WTC11 (cell line): ENCODE measurements around the gene LPCAT3. TPM values are rescaled to one million over a fixed set of nuclear protein-coding genes. Genes with fewer than 3 reads are reported as not detected.
"Not testable (repeated sequence)": the region's sequence is repeated elsewhere in the genome, so short reads cannot be mapped to it uniquely, and the experiment has no call there.

Experiments
- ATAC-seq: fragments of 200-7000 bp; cut with Tn5 transposase; 2 replicates; pipeline ENCODE4 v1.10.0; 2021; ENCODE audit warnings: mild to moderate bottlenecking, moderate library complexity
- CTCF ChIA-PET: fragments of 300-600 bp; sonication (Branson Sonifier 250); formaldehyde crosslinking; loops from one replicate; lab custom pipeline; 2021; ENCODE audit warnings: antibody characterized with exemption; lab: Charles Lee
- POLR2A ChIA-PET: fragments of 350-600 bp; sonication (Branson Sonifier 250); formaldehyde crosslinking; loops from one replicate; lab custom pipeline; 2021; ENCODE audit warnings: antibody characterized with exemption; lab: Charles Lee
- DNase-seq: peaks from one replicate; pipeline ENCODE4 v3.0.0; 2021; ENCODE audit warnings: low spot score
- H3K27ac Mint-ChIP-seq: 2 replicates; pipeline ENCODE4 v1.8.0; 2021; ENCODE audit warnings: mixed read lengths
- H3K27me3 Mint-ChIP-seq: 2 replicates; pipeline ENCODE4 v1.8.0; 2021; ENCODE audit warnings: low read depth, mild to moderate bottlenecking, moderate library complexity, mixed read lengths
- H3K36me3 Mint-ChIP-seq: 2 replicates; pipeline ENCODE4 v1.8.0; 2021; ENCODE audit warnings: mixed read lengths
- H3K4me1 Mint-ChIP-seq: 2 replicates; pipeline ENCODE4 v1.8.0; 2022; ENCODE audit warnings: mixed read lengths
- H3K4me3 Mint-ChIP-seq: 2 replicates; pipeline ENCODE4 v1.8.0; 2021; ENCODE audit warnings: mild to moderate bottlenecking, moderate library complexity, mixed read lengths
- H3K9me3 Mint-ChIP-seq: 2 replicates; pipeline ENCODE4 v1.8.0; 2021; ENCODE audit warnings: mixed read lengths
- AFF4 ChIP-seq: sonication (generic); formaldehyde crosslinking; IDR thresholded peaks from 2 replicates; pipeline ENCODE4 v1.8.1; 2023; ENCODE audit warnings: mild to moderate bottlenecking, missing genetic modification reagents, borderline replicate concordance
- EMX1 ChIP-seq: fragments of 250-450 bp; sonication (Bioruptor Pico); IDR thresholded peaks from 2 replicates; pipeline ENCODE4 v1.8.0; 2021; ENCODE audit warnings: mild to moderate bottlenecking
- FOXJ3 ChIP-seq: sonication (generic); formaldehyde crosslinking; IDR thresholded peaks from 2 replicates; pipeline ENCODE4 v1.9.0; 2021; ENCODE audit warnings: missing genetic modification reagents, mild to moderate bottlenecking, borderline replicate concordance
- JUN ChIP-seq: sonication (generic); formaldehyde crosslinking; IDR thresholded peaks from 2 replicates; pipeline ENCODE4 v1.8.0; 2023; ENCODE audit warnings: mild to moderate bottlenecking, missing genetic modification reagents
- STAT6 ChIP-seq: sonication (generic); formaldehyde crosslinking; conservative IDR thresholded peaks from 2 replicates; pipeline ENCODE4 v1.8.1; 2023; ENCODE audit warnings: mild to moderate bottlenecking, low read depth, missing genetic modification reagents, moderate library complexity
- TCF7 ChIP-seq: sonication (generic); formaldehyde crosslinking; IDR thresholded peaks from 2 replicates; pipeline ENCODE4 v1.8.0; 2022; ENCODE audit warnings: mild to moderate bottlenecking, low read depth, missing genetic modification reagents, moderate library complexity
- TP53 ChIP-seq: sonication (generic); formaldehyde crosslinking; IDR thresholded peaks from 2 replicates; pipeline ENCODE4 v1.8.1; 2023; ENCODE audit warnings: mild to moderate bottlenecking, missing genetic modification reagents
- ZBTB43 ChIP-seq: sonication (generic); formaldehyde crosslinking; IDR thresholded peaks from 2 replicates; pipeline ENCODE4 v1.8.1; 2023; ENCODE audit warnings: mild to moderate bottlenecking, missing genetic modification reagents
- ZNF281 ChIP-seq: sonication (generic); formaldehyde crosslinking; IDR thresholded peaks from 2 replicates; pipeline ENCODE4 v1.8.0; 2023; ENCODE audit warnings: mild to moderate bottlenecking, missing genetic modification reagents
- ZSCAN18 ChIP-seq: fragments of 250-450 bp; sonication (Bioruptor Pico); IDR thresholded peaks from 2 replicates; pipeline ENCODE4 v2.1.2; 2022; ENCODE audit warnings: mild to moderate bottlenecking, moderate library complexity
- total RNA-seq: library from RNA; stranded (reverse); gene quantifications from 3 replicates; pipeline ENCODE4 v1.2.3, GENCODE V29; 2021
- TF ChIP-seq, protein P1 (sequence below): fragments of 250-450 bp; sonication (Bioruptor Pico); IDR thresholded peaks from 2 replicates; pipeline ENCODE4 v1.9.0; 2021; ENCODE audit warnings: mild to moderate bottlenecking
- TF ChIP-seq, protein P2 (sequence below): sonication (generic); formaldehyde crosslinking; IDR thresholded peaks from 2 replicates; pipeline ENCODE4 v1.8.1; 2022; ENCODE audit warnings: mild to moderate bottlenecking, missing genetic modification reagents, moderate library complexity, borderline replicate concordance

LPCAT3 gene
- total RNA-seq, 1 experiment from 2014 or later: 40.0 TPM

- TF ChIP-seq ZBTB43 (CRISPR knock-in tag): no peak
- TF ChIP-seq TP53 (CRISPR knock-in tag): no peak
- no peak for TF ChIP-seq ZNF281 (CRISPR knock-in tag)
- no peak for TF ChIP-seq EMX1 (CRISPR knock-in tag)
- no peak for TF ChIP-seq FOXJ3
- TF ChIP-seq ZSCAN18 (CRISPR knock-in tag): no peak
Observed at GRCh38 chr12:7054925-7055324, 36.6 kb upstream of the LPCAT3 start (continued).

GRCh38 chr12:7049973-7050372 lies 31.7 kb upstream of the LPCAT3 start:
- H3K4me3 Mint-ChIP-seq, POLR2A ChIA-PET, H3K27ac Mint-ChIP-seq, H3K9me3 Mint-ChIP-seq, H3K27me3 Mint-ChIP-seq, H3K36me3 Mint-ChIP-seq, H3K4me1 Mint-ChIP-seq, ATAC-seq, DNase-seq: not testable (repeated sequence)
- CTCF ChIA-PET: interaction anchor here (0.9 kb wide), 1 partner anchor 138 kb away, joined by 3 read pairs; no protein-coding TSS in a partner anchor

GRCh38 chr12:7049445-7049951 lies 31.2 kb upstream of the LPCAT3 start:
- H3K36me3 Mint-ChIP-seq, DNase-seq, H3K4me3 Mint-ChIP-seq, H3K9me3 Mint-ChIP-seq, H3K4me1 Mint-ChIP-seq, ATAC-seq, H3K27ac Mint-ChIP-seq, H3K27me3 Mint-ChIP-seq, POLR2A ChIA-PET: not testable (repeated sequence)
- CTCF ChIA-PET: interaction anchor here (1.3 kb wide), 1 partner anchor 13 kb away, joined by 3 read pairs; no protein-coding TSS in a partner anchor

GRCh38 chr12:7047306-7047705 lies 29.0 kb upstream of the LPCAT3 start:
- no peaks in the 10 kb centered on the region for H3K36me3 Mint-ChIP-seq
- no peak overlapping the region for H3K4me3 Mint-ChIP-seq
- H3K9me3 Mint-ChIP-seq: peaks cover 5% of the 10 kb centered on the region; the same call in 1 of the 2 replicates
- POLR2A ChIA-PET: no interaction called here
- H3K27ac Mint-ChIP-seq: no peak overlapping the region
- ATAC-seq (no peak), DNase-seq (no peak)
- H3K4me1 Mint-ChIP-seq: no peaks in the 10 kb centered on the region
- H3K27me3 Mint-ChIP-seq: peaks cover 6% of the 10 kb centered on the region; the same call in 1 of the 2 replicates
- CTCF ChIA-PET: no interaction called here
- TF ChIP-seq EMX1 (CRISPR knock-in tag): no peak
- TF ChIP-seq, protein P1, sequence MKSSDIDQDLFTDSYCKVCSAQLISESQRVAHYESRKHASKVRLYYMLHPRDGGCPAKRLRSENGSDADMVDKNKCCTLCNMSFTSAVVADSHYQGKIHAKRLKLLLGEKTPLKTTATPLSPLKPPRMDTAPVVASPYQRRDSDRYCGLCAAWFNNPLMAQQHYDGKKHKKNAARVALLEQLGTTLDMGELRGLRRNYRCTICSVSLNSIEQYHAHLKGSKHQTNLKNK (CRISPR knock-in tag): no peak
- TF ChIP-seq JUN (CRISPR knock-in tag): no peak
- no peak for TF ChIP-seq TCF7 (CRISPR knock-in tag)
- TF ChIP-seq, protein P2, sequence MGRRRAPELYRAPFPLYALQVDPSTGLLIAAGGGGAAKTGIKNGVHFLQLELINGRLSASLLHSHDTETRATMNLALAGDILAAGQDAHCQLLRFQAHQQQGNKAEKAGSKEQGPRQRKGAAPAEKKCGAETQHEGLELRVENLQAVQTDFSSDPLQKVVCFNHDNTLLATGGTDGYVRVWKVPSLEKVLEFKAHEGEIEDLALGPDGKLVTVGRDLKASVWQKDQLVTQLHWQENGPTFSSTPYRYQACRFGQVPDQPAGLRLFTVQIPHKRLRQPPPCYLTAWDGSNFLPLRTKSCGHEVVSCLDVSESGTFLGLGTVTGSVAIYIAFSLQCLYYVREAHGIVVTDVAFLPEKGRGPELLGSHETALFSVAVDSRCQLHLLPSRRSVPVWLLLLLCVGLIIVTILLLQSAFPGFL (CRISPR knock-in tag): no peak
- no peak for TF ChIP-seq AFF4 (CRISPR knock-in tag)
- no peak for TF ChIP-seq STAT6 (CRISPR knock-in tag)
